ENCODE data around the gene OBP2A. TPM values are rescaled to one million over a fixed set of nuclear protein-coding genes. Genes with fewer than 3 reads are reported as not detected.

The OBP2A gene
- total RNA-seq, 5 donors from 2014 or later (not counting 1 experiment from before 2014, with no cell fraction given), result not detected

DNA sequence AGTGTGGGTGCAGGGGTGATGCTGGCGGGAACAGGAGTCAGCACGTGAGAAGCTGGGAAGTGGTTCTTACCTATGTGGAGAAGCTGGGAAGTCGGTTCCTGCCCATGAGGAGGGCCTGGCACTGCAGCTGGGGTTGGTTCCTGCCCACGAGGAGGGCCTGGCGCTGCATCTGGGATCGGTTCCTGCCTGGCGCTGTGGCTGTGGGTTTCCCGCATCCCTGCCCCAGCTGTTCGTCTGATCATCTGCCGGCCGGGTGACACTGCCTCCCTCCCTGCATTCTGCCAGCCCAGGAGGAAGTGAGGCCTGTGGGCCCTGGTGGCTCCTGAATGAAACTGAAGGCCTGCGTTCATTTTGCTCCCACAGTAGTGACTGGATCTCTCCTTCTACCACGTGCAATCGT is 5.1 kb downstream of the OBP2A start:
- no peaks in the 10 kb centered on the region for H3K9me3 Mint-ChIP-seq
- no peak for ATAC-seq (replicated peaks in 1 of 4)
- H3K4me3 ChIP-seq (ENCODE audit: control insufficient read depth in 1 of 2, extremely low read depth in 1 of 2, low read length in 1 of 2), result no peak overlapping the region
- no peak overlapping the region for H3K27ac Mint-ChIP-seq
- H3K27me3 ChIP-seq (replicated peaks in 1 of 2; ENCODE audit: control insufficient read depth in 2 of 2, extremely low read depth in 1 of 2, insufficient read depth in 2 of 2, low read length in 1 of 2), result peaks cover 0 to 33% of the 10 kb centered on the region in 2 experiments
- H3K36me3 Mint-ChIP-seq, result no peaks in the 10 kb centered on the region
- H3K36me3 ChIP-seq (ENCODE audit: control insufficient read depth in 2 of 2, extremely low read depth in 1 of 2, insufficient read depth in 1 of 2, low read length in 1 of 2), result no peaks in the 10 kb centered on the region
- H3K4me1 ChIP-seq (ENCODE audit: control insufficient read depth in 1 of 2, extremely low read depth in 1 of 2, insufficient read depth in 2 of 2, low read length in 2 of 2), result no peaks in the 10 kb centered on the region
- no peak overlapping the region for H3K4me3 Mint-ChIP-seq
- H3K9me3 ChIP-seq, result no peaks in the 10 kb centered on the region
- H3K27ac ChIP-seq (ENCODE audit: low read length), result no peak overlapping the region
- no peaks in the 10 kb centered on the region for H3K4me1 Mint-ChIP-seq
- 30% methylated on average over 12 of the region's 14 CpGs for WGBS (ENCODE audit: insufficient coverage)
- CTCF ChIA-PET, result no interaction called here
- POLR2A ChIA-PET, result no interaction called here
- peaks cover 3 to 4% of the 10 kb centered on the region in 2 donors for H3K27me3 Mint-ChIP-seq
- peak in 1 of 35 experiments; percentile 4 for DNase-seq

DNA sequence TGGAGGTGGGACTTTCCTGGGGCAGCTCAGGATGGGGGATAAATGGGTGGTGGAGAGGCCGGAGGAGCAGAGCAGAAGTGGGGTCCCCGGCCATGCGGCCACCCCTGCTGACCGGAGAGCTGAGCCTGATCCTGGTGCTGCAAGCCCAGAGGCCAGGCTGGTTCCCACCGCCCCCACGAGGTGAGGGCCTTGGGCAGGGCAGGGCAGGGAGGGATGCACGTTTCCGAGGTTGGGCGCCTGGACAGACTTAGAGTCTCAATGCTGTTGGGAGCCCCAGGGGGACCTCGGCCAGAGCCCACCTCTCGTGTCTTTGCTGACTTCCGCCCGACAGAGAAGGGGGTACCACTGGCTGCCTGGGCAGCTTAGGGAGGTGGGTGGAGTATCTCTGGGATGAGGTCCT is 5.5 kb downstream of the OBP2A start:
- Mint-ChIP-seq H3K4me3 (no peak overlapping the region), H3K9me3 (no peaks in the 10 kb centered on the region), H3K27me3 (peaks cover 3 to 4% of the 10 kb centered on the region in 2 donors), H3K27ac (no peak overlapping the region), H3K36me3 (no peaks in the 10 kb centered on the region), H3K4me1 (no peaks in the 10 kb centered on the region)
- Histone ChIP-seq H3K9me3 (no peaks in the 10 kb centered on the region), H3K4me1 (ENCODE audit: control insufficient read depth in 1 of 2, extremely low read depth in 1 of 2, insufficient read depth in 2 of 2, low read length in 2 of 2) (no peaks in the 10 kb centered on the region), H3K36me3 (ENCODE audit: control insufficient read depth in 2 of 2, extremely low read depth in 1 of 2, insufficient read depth in 1 of 2, low read length in 1 of 2) (no peaks in the 10 kb centered on the region), H3K27me3 (replicated peaks in 1 of 2; ENCODE audit: control insufficient read depth in 2 of 2, extremely low read depth in 1 of 2, insufficient read depth in 2 of 2, low read length in 1 of 2) (peaks cover 0 to 33% of the 10 kb centered on the region in 2 experiments), H3K27ac (ENCODE audit: low read length) (no peak overlapping the region), H3K4me3 (ENCODE audit: control insufficient read depth in 1 of 2, extremely low read depth in 1 of 2, low read length in 1 of 2) (no peak overlapping the region)
- ATAC-seq (replicated peaks in 1 of 4) (no peak), DNase-seq (no peak)
- WGBS (ENCODE audit: insufficient coverage), result 93% methylated on average over 9 of the region's 13 CpGs
- ChIA-PET POLR2A (no interaction called here), CTCF (no interaction called here)

DNA sequence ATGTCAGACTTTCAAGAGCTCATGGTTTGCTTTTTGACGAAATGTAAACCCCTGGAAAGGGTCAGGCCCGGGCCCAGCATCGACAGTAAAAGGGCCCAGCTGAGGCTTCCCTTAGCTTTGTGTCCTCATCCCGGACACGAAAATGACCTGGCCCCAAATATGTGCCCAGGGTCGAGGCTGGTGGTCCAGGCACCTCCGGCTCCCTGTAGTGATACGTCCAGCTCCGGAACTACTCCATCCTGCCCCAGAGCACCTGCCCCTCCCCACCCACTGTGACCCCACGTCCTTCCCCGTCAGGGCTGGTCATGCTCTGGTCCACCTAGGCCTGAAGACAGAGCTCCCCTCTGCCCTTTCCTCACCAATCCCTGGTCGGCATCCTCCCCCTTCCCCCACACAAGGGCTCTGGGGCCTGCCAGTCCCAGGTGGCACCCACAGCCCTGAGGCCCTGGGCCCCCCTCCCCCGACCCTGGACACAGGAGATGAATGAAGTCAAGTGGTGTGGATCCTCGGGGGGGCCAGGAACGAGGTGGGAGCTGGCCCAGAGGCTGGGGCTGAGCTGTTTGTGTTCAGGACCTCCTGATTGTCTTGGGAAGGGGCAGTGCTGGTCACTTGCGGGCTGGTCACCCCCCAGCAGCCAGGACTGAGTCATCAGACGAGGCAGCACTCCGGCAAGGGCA is 6.2 kb downstream of the OBP2A start:
- Mint-ChIP-seq H3K27me3 (peaks cover 3 to 4% of the 10 kb centered on the region in 2 donors), H3K36me3 (no peaks in the 10 kb centered on the region), H3K4me1 (no peaks in the 10 kb centered on the region), H3K9me3 (no peaks in the 10 kb centered on the region), H3K27ac (no peak overlapping the region), H3K4me3 (no peak overlapping the region)
- no peak for DNase-seq
- ChIA-PET CTCF (no interaction called here), POLR2A (no interaction called here)
- Histone ChIP-seq H3K9me3 (no peaks in the 10 kb centered on the region), H3K27ac (ENCODE audit: low read length) (no peak overlapping the region), H3K36me3 (ENCODE audit: control insufficient read depth in 2 of 2, extremely low read depth in 1 of 2, insufficient read depth in 1 of 2, low read length in 1 of 2) (no peaks in the 10 kb centered on the region), H3K27me3 (replicated peaks in 1 of 2; ENCODE audit: control insufficient read depth in 2 of 2, extremely low read depth in 1 of 2, insufficient read depth in 2 of 2, low read length in 1 of 2) (peaks cover 0 to 33% of the 10 kb centered on the region in 2 experiments), H3K4me1 (ENCODE audit: control insufficient read depth in 1 of 2, extremely low read depth in 1 of 2, insufficient read depth in 2 of 2, low read length in 2 of 2) (no peaks in the 10 kb centered on the region), H3K4me3 (ENCODE audit: control insufficient read depth in 1 of 2, extremely low read depth in 1 of 2, low read length in 1 of 2) (no peak overlapping the region)
- WGBS (ENCODE audit: insufficient coverage), result 83% methylated on average over 17 of the region's 18 CpGs
- ATAC-seq (replicated peaks in 1 of 4), result no peak

DNA sequence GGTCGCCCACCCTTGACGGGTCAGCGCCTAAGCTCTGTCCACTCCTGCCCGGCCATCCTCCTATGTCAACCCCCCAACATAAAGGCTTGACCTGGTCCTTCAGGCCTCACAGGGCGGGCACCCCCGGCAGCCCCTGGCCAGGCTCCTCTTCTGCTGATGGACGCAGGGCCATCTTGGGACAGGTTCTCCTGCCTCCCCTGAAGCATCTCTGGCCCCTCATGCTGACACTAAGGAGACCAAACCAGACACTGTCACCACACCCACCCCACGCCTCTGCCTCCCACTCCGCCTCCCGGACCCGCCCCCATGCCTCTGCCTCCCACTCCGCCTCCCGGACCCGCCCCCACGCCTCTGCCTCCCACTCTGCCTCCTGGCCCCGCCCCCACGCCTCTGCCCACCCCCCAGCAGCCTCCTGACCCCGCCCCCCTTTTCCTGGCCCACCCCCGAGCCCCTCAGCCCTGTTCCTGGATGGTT is 6.8 kb downstream of the OBP2A start:
- Mint-ChIP-seq H3K9me3 (no peaks in the 10 kb centered on the region), H3K4me1 (no peaks in the 10 kb centered on the region), H3K36me3 (no peaks in the 10 kb centered on the region), H3K27ac (no peak overlapping the region), H3K27me3 (peaks cover 3 to 4% of the 10 kb centered on the region in 2 donors), H3K4me3 (no peak overlapping the region)
- Histone ChIP-seq H3K4me1 (ENCODE audit: control insufficient read depth in 1 of 2, extremely low read depth in 1 of 2, insufficient read depth in 2 of 2, low read length in 2 of 2) (no peaks in the 10 kb centered on the region), H3K36me3 (ENCODE audit: control insufficient read depth in 2 of 2, extremely low read depth in 1 of 2, insufficient read depth in 1 of 2, low read length in 1 of 2) (no peaks in the 10 kb centered on the region), H3K27me3 (replicated peaks in 1 of 2; ENCODE audit: control insufficient read depth in 2 of 2, extremely low read depth in 1 of 2, insufficient read depth in 2 of 2, low read length in 1 of 2) (peaks cover 0 to 27% of the 10 kb centered on the region in 2 experiments), H3K4me3 (ENCODE audit: control insufficient read depth in 1 of 2, extremely low read depth in 1 of 2, low read length in 1 of 2) (no peak overlapping the region), H3K27ac (ENCODE audit: low read length) (no peak overlapping the region), H3K9me3 (no peaks in the 10 kb centered on the region)
- POLR2A ChIA-PET, result no interaction called here
- DNase-seq, result no peak
- WGBS (ENCODE audit: insufficient coverage), result 92% methylated on average over 8 of the region's 19 CpGs
- ATAC-seq (replicated peaks in 1 of 4), result no peak
- CTCF ChIA-PET, result no interaction called here

DNA sequence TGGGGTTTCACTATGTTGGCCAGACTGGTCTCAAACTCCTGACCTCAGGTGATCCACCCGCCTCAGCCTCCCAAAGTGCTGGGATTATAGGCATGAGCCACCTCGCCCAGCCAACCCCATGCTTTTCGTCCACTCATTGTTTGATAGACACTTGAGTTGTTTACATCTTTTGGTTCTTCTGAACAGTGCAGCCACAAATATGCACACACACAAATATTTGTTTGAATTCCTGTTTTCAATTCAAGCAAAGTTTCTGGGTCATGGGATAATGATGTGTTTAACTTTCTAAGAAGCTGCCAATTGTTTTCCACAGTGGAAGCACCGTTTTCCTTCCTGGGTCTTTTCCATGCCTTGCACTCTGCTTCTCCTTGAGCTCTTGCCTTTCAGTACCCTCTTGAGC is 8.8 kb downstream of the OBP2A start:
- no peak overlapping the region for H3K27ac ChIP-seq (ENCODE audit: low read length)
- H3K36me3 Mint-ChIP-seq, result no peaks in the 10 kb centered on the region
- H3K4me3 ChIP-seq (ENCODE audit: control insufficient read depth in 1 of 2, extremely low read depth in 1 of 2, low read length in 1 of 2), result no peak overlapping the region
- no peak overlapping the region for H3K4me3 Mint-ChIP-seq
- no peaks in the 10 kb centered on the region for H3K9me3 ChIP-seq
- no peaks in the 10 kb centered on the region for H3K4me1 ChIP-seq (ENCODE audit: control insufficient read depth in 1 of 2, extremely low read depth in 1 of 2, insufficient read depth in 2 of 2, low read length in 2 of 2)
- 73% methylated on average over 3 of the region's 4 CpGs for WGBS (ENCODE audit: insufficient coverage)
- POLR2A ChIA-PET, result no interaction called here
- no peaks in the 10 kb centered on the region for H3K4me1 Mint-ChIP-seq
- peaks cover 0 to 27% of the 10 kb centered on the region in 2 experiments for H3K27me3 ChIP-seq (replicated peaks in 1 of 2; ENCODE audit: control insufficient read depth in 2 of 2, extremely low read depth in 1 of 2, insufficient read depth in 2 of 2, low read length in 1 of 2)
- DNase-seq, result no peak
- ATAC-seq (replicated peaks in 1 of 4), result no peak
- H3K36me3 ChIP-seq (ENCODE audit: control insufficient read depth in 2 of 2, extremely low read depth in 1 of 2, insufficient read depth in 1 of 2, low read length in 1 of 2), result no peaks in the 10 kb centered on the region
- CTCF ChIA-PET, result no interaction called here
- peaks cover 7 to 15% of the 10 kb centered on the region in 2 donors for H3K27me3 Mint-ChIP-seq
- no peak overlapping the region for H3K27ac Mint-ChIP-seq
- no peaks in the 10 kb centered on the region for H3K9me3 Mint-ChIP-seq

DNA sequence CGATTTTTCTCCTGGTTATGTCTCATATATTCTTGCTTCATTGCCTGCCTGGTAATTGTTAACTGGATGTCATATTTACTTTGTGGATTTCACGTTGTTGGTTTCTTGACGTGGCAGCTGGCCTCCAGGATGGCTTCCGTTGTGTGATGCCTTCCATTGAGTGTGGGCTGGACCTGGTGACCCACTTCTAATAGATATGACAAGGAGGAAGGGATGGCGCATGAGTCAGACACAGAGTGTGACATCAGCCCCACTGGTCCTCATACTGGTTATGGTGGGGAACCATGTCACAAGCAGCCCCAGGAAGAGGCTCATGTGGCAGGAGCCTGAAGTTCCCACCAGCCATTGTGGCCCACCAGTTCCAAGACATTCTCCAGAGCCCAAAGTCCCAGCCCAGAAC is 9.3 kb downstream of the OBP2A start:
- DNase-seq (no peak), ATAC-seq (replicated peaks in 1 of 4) (no peak)
- Mint-ChIP-seq H3K27me3 (peaks cover 7 to 17% of the 10 kb centered on the region in 2 donors), H3K4me3 (no peak overlapping the region), H3K27ac (no peak overlapping the region), H3K4me1 (no peaks in the 10 kb centered on the region), H3K9me3 (no peaks in the 10 kb centered on the region), H3K36me3 (no peaks in the 10 kb centered on the region)
- H3K27ac ChIP-seq (ENCODE audit: low read length), result no peak overlapping the region
- H3K4me3 ChIP-seq (ENCODE audit: control insufficient read depth in 1 of 2, extremely low read depth in 1 of 2, low read length in 1 of 2), result no peak overlapping the region
- H3K9me3 ChIP-seq, result no peaks in the 10 kb centered on the region
- 90% methylated on average over 4 of the region's 5 CpGs for WGBS (ENCODE audit: insufficient coverage)
- no peaks in the 10 kb centered on the region for H3K4me1 ChIP-seq (ENCODE audit: control insufficient read depth in 1 of 2, extremely low read depth in 1 of 2, insufficient read depth in 2 of 2, low read length in 2 of 2)
- H3K36me3 ChIP-seq (ENCODE audit: control insufficient read depth in 2 of 2, extremely low read depth in 1 of 2, insufficient read depth in 1 of 2, low read length in 1 of 2), result no peaks in the 10 kb centered on the region
- POLR2A ChIA-PET, result no interaction called here
- CTCF ChIA-PET, result no interaction called here
- H3K27me3 ChIP-seq (replicated peaks in 1 of 2; ENCODE audit: control insufficient read depth in 2 of 2, extremely low read depth in 1 of 2, insufficient read depth in 2 of 2, low read length in 1 of 2), result peaks cover 0 to 23% of the 10 kb centered on the region in 2 experiments

DNA sequence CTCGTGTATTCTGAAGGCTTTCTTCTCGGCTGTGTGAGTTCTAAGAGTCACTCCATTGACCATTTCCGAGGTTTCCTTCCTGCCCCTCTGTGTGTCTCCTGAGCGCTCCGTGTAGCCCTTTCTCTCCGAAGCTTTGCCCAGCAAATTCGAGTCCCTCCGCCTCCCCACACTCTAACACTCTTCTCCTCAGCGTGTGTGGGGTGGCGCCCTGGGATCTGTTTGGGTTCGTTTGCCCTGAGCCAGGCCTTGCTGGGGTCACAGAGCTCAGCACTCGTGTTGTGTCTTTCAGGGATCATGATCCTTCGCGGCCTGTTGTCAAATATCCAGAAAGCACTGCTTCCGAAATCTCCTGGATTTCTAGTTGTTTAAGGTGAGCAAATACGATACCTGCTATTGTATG is 10.0 kb downstream of the OBP2A start:
- H3K36me3 ChIP-seq (ENCODE audit: control insufficient read depth in 2 of 2, extremely low read depth in 1 of 2, insufficient read depth in 1 of 2, low read length in 1 of 2), result no peaks in the 10 kb centered on the region
- WGBS (ENCODE audit: insufficient coverage), result 66% methylated on average over 13 of the region's 16 CpGs
- peaks cover 0 to 18% of the 10 kb centered on the region in 2 experiments for H3K27me3 ChIP-seq (replicated peaks in 1 of 2; ENCODE audit: control insufficient read depth in 2 of 2, extremely low read depth in 1 of 2, insufficient read depth in 2 of 2, low read length in 1 of 2)
- Mint-ChIP-seq H3K4me3 (no peak overlapping the region), H3K27ac (no peak overlapping the region), H3K27me3 (peaks cover 12 to 15% of the 10 kb centered on the region in 2 donors), H3K4me1 (no peaks in the 10 kb centered on the region), H3K36me3 (no peaks in the 10 kb centered on the region), H3K9me3 (no peaks in the 10 kb centered on the region)
- H3K9me3 ChIP-seq, result no peaks in the 10 kb centered on the region
- H3K4me1 ChIP-seq (ENCODE audit: control insufficient read depth in 1 of 2, extremely low read depth in 1 of 2, insufficient read depth in 2 of 2, low read length in 2 of 2), result no peaks in the 10 kb centered on the region
- ATAC-seq (replicated peaks in 1 of 4) (no peak), DNase-seq (no peak)
- ChIA-PET CTCF (no interaction called here), POLR2A (no interaction called here)
- H3K4me3 ChIP-seq (ENCODE audit: control insufficient read depth in 1 of 2, extremely low read depth in 1 of 2, low read length in 1 of 2), result no peak overlapping the region
- no peak overlapping the region for H3K27ac ChIP-seq (ENCODE audit: low read length)
